ENCODE measurements around the gene MYADML2.

The MYADML2 gene

GRCh38 chr17:81908793-81909192, 38.2 kb downstream of the MYADML2 start:
- DNase-seq = no peak

GRCh38 chr17:81907219-81908145, 39.6 kb downstream of the MYADML2 start:
- DNase-seq = no peak

DNA sequence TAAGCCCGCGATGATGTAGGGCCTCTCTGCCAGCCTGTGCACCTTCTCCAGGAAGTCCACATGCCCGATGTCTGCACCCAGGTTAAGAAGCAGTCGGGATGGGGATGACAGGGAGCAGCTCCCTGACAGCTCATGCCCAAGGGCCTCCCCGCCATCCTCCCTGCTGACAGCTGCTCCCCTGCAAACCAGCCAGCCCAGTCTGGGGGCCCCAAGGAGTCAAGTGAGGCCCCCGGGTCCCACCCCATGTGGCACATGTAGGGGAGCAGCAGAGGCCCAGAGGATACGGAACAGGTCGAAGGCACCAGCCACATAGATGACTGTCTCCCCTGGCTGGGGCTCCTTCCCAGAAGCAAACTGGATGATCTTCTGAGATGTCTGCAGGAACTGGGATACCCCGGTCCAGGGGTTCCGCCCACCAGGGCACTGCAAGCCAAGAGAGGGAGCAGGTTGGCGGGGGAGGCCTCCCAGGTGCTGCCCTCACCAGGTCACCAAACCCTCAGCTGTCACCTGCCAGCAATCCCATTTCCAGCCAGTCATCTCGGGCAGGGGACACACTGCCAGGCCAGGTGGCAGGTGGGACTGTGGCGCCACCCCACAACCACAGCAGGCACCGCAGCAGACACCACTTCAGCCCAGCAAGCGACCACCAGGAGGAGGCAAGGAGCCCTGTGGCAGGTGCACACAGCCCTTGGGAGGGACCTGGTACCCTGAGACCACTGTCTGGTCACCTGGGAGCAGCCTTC, 40.4 kb downstream of the MYADML2 start:
- DNase-seq = no peak

- no peak for DNase-seq
Observed at GRCh38 chr17:81905993-81906392, 41.0 kb downstream of the MYADML2 start.

GRCh38 chr17:81905424-81905875, 41.6 kb downstream of the MYADML2 start:
- DNase-seq = no peak

GRCh38 chr17:81904600-81905423, 42.2 kb downstream of the MYADML2 start:
- no peak for DNase-seq

GRCh38 chr17:81903896-81904599, 43.0 kb downstream of the MYADML2 start:
- no peak for DNase-seq

DNA sequence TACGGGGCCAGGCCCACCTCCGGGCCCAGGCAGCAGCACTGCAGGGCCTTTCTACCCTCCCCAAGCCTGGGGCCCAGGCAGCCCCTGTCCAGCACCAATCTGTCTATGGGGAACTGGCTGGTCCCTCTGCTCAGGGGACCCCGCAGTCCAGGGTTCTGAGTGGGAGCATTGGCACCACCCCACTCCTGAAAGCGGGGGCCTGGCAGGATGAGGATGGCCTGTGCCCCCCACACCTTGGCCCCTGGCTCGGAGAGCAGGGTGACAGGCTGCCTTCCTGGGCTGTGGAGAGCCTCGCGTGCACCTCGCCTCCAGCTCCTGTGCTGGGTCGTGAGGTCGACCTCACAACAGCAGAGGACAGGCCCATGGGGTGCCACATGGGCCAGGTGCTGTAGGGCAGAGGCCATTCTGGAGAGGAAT, 43.6 kb downstream of the MYADML2 start:
- no peak for DNase-seq

DNA sequence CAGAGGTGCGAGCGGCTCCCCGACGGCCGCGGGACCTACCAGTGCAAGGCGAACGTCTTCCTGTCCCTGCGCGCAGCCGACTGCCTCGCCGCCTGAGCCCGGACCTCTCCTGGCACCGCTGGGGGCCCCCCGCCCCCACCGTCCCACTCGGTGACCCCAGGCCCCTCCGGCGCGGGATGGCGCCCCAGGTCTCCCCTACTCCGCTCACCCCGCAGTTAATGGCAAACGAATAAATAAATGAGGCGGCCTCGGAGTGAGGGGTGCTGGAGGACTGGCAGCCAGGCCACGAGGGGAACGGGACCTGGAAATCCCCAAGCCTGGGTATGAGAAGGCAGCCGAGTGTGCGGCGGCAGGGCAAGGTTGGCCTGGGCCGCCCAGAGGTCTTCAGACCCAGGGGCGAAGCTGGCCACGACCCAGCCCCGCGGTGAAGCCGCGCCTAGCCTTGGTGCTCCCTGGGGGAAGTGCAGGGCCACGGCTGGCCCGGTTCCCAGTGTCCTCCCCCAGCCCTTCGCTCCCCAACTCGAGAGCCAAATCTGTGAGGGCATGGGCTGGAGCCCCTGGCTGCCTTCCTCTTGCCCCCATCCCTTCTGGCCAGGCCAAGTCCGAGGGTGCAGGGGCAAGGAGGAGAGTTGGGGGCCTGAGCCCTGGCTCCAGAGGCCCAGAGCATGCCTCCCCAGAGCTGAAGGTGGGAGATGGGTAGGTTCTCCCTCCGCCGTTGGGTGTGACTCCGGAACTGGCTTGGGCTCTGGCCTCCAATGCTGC, 44.2 kb downstream of the MYADML2 start:
- no peak for DNase-seq

- DNase-seq = peak; percentile 15
Observed at GRCh38 chr17:81902023-81902652, 44.9 kb downstream of the MYADML2 start, which contains the start of gene NPB. TSS of gene NPB (plus strand) at chr17:81902238. CDS start at chr17:81902278, 40 bp downstream.

DNA sequence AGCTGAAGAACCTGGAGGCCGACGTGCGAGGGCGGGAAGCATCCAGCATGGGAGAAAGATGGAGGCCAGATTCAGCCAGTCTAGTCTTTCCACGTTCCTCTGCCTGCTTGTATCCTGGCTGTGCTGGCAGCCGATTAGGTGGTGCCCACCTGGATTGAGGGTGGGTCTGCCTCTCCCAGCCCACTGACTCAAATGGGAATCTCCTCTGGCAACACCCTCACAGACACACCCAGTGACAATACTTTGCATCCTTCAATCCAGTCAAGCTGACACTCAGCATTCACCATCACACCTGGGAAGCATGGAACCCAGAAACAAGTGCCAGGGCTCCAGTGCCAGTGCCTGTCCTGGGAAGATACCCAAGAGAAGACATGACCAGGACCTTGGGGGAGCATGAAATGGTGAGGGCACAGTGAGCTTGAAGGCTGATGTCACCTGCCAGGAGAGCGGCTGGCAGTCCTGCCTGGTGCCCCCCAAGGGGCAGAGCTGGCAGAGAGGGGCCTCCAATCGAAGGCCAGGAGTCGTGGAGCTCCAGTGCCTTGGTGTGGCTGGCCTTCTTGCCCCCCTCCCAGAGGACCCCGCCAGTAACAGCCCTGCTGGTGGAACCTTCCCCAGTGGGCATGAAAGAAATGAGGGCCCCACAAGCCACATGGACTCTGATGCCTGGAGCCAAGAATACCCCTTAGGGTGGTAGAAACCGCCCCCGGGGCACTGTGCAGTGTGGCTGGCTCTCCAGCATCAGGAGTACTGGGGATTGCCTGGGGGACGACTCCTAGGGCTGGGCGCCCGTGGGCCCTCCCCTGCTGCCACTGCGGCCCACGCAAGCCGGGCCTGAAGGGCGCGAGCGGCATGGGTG, 45.6 kb downstream of the MYADML2 start:
- DNase-seq = no peak

DNA sequence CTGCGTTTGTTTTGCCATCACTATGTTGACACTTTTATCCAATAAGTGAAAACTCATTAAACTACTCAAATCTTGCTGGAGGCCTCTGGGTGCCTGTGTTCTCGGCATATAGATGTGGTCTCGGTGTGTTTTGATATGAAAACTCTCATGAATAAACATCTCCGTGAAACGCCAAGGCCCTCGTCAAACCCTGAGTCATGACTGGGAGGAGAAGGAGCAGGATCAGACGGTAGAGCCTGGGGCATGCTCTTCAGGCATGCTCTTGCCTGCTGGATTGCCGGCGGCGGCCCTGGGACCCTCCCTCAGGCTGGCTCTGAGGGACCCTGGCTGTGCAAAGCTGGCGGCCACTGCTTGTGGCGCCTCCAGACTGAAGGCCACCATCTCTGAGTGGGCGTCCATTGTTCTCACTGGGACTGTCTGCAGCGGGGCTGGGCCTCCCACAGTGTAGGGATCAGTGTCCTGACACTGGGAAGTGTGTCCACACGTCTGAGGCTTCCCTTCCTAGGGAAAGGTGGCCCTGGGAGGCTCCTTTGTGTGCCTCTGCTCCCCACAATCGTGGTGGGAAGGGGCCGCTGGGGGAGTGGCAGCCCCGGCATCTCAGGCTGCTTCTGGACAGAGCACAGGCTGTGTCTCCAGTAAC, 46.7 kb downstream of the MYADML2 start:
- DNase-seq = no peak

GRCh38 chr17:81899514-81900166, 47.4 kb downstream of the MYADML2 start:
- DNase-seq = no peak

GRCh38 chr17:81898885-81899284, 48.1 kb downstream of the MYADML2 start:
- no peak for DNase-seq

DNA sequence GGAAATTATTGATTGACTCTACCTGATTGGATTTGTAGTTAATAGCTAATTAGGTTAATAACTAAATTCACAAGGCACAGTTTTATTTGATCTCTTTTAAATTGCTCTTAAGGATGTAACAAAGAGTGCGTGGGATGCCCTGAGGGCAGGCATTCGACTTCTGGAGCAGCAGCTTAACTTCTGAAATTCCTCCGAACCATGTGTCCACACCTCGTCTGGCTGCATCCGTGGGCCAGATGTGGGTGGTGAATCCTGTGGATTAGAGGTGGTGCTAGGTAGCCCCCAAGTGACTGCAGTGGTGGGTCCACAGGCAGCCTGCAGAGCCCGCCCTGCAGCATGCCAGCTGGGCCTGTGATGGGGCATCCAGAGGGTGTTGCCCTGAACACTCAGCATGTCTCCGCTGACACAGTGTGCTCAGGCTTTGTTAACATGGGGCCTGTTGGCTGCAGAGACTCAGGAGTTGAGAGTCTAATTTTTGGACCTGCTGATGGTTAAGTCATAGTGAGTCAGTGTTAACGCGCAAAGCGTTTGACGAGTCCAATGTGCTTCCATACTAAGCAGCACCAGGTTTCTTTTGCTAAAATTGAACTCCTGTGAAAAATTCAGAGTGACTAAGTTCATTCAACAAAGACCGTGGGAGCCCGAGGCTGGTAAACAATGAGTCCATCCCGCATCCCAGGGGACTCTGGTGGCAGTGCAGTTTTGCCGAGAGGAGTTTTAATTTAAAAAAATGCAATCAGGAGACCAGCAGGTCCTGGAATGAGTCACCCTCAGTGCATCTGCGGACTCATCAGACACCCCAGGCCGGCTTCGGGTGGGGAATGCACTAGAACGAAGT, 48.8 kb downstream of the MYADML2 start:
- no peak for DNase-seq

- no peak for DNase-seq
Observed at GRCh38 chr17:81895400-81895799, 51.6 kb downstream of the MYADML2 start.

DNA sequence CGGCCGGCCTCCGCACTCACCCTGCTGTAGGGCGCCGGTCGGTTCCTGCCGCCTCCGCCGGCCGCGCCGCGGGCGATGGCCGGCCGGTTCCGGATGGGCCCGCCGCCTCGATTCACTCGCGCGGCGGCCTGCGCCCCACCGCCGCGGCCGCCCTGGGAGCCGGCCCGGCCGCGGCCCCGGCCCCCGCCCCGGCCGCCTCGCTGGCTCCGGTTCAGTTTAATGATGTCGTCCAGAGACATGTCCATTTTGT, 55.8 kb downstream of the MYADML2 start:
- DNase-seq = no peak

All from CD4-positive, alpha-beta T cell treated with Interleukin-12 subunit alpha and Interleukin-12 subunit beta, for 1 hour (primary cell).